ENCODE results near the gene SERPINA5. TPM values are rescaled to one million over a fixed set of nuclear protein-coding genes. Genes with fewer than 3 reads are reported as not detected.

Gene SERPINA5
- total RNA-seq, 1 experiment from 2014 or later, result 0.35 TPM

- ChIA-PET CTCF (interaction anchor here (0.6 to 1.1 kb wide), 2 partner anchors 13 to 65 kb away, joined by 3 read pairs; partner anchors contain the start of gene SERPINA3), POLR2A (interaction anchor here (0.6 to 1.1 kb wide), 4 partner anchors 14 to 167 kb away, joined by 3 read pairs; no protein-coding TSS in a partner anchor)
- no peak for DNase-seq (ENCODE audit: unreplicated experiment)
- Mint-ChIP-seq H3K36me3 (ENCODE audit: insufficient read depth, unreplicated experiment) (peaks cover 18% of the 10 kb centered on the region), H3K27ac (ENCODE audit: low read depth, unreplicated experiment) (no peak overlapping the region), H3K4me1 (ENCODE audit: insufficient read depth, unreplicated experiment) (no peaks in the 10 kb centered on the region), H3K27me3 (ENCODE audit: insufficient read depth, unreplicated experiment) (no peaks in the 10 kb centered on the region), H3K4me3 (ENCODE audit: unreplicated experiment) (no peak overlapping the region), H3K9me3 (ENCODE audit: unreplicated experiment) (peaks cover 10% of the 10 kb centered on the region)
- no peak for TF ChIP-seq CTCF (IDR thresholded peaks at IDR 0.05; ENCODE audit: unreplicated experiment)
- no TSS peak for BruUV-seq (replicated peaks)
- intact Hi-C loops (cut with micrococcal nuclease), result no loop called here
Measured at GRCh38 chr14:94624537-94625352, 43.5 kb downstream of the SERPINA5 start.

GRCh38 chr14:94625353-94625635 lies 44.1 kb downstream of the SERPINA5 start:
- no peak for TF ChIP-seq CTCF (IDR thresholded peaks at IDR 0.05; ENCODE audit: unreplicated experiment)
- peaks cover 16% of the 10 kb centered on the region for H3K36me3 Mint-ChIP-seq (ENCODE audit: insufficient read depth, unreplicated experiment)
- H3K4me3 Mint-ChIP-seq (ENCODE audit: unreplicated experiment), result no peak overlapping the region
- H3K4me1 Mint-ChIP-seq (ENCODE audit: insufficient read depth, unreplicated experiment), result no peaks in the 10 kb centered on the region
- no TSS peak for BruUV-seq (replicated peaks)
- intact Hi-C loops (cut with micrococcal nuclease), result no loop called here
- H3K27ac Mint-ChIP-seq (ENCODE audit: low read depth, unreplicated experiment), result no peak overlapping the region
- ChIA-PET CTCF (no interaction called here), POLR2A (interaction anchor here (0.6 to 1.1 kb wide), 2 partner anchors 14 to 57 kb away, joined by 3 read pairs; no protein-coding TSS in a partner anchor)
- H3K9me3 Mint-ChIP-seq (ENCODE audit: unreplicated experiment), result peaks cover 4% of the 10 kb centered on the region
- DNase-seq (ENCODE audit: unreplicated experiment), result no peak
- H3K27me3 Mint-ChIP-seq (ENCODE audit: insufficient read depth, unreplicated experiment), result no peaks in the 10 kb centered on the region

GRCh38 chr14:94628578-94628977 lies 47.4 kb downstream of the SERPINA5 start:
- ChIA-PET POLR2A (interaction anchor here (0.7 kb wide), 1 partner anchor 10 kb away, joined by 3 read pairs; no protein-coding TSS in a partner anchor), CTCF (interaction anchor here (0.8 kb wide), 1 partner anchor 44 kb away, joined by 4 read pairs; no protein-coding TSS in a partner anchor)
- no peak for TF ChIP-seq CTCF (IDR thresholded peaks at IDR 0.05; ENCODE audit: unreplicated experiment)
- DNase-seq (ENCODE audit: unreplicated experiment), result no peak
- no peak overlapping the region for H3K4me3 Mint-ChIP-seq (ENCODE audit: unreplicated experiment)
- H3K27me3 Mint-ChIP-seq (ENCODE audit: insufficient read depth, unreplicated experiment), result no peaks in the 10 kb centered on the region
- no peak overlapping the region for H3K27ac Mint-ChIP-seq (ENCODE audit: low read depth, unreplicated experiment)
- H3K9me3 Mint-ChIP-seq (ENCODE audit: unreplicated experiment), result no peaks in the 10 kb centered on the region
- intact Hi-C loops (cut with micrococcal nuclease), result no loop called here
- H3K36me3 Mint-ChIP-seq (ENCODE audit: insufficient read depth, unreplicated experiment), result no peaks in the 10 kb centered on the region
- no peaks in the 10 kb centered on the region for H3K4me1 Mint-ChIP-seq (ENCODE audit: insufficient read depth, unreplicated experiment)
- no TSS peak for BruUV-seq (replicated peaks)

GRCh38 chr14:94630396-94630795 lies 49.2 kb downstream of the SERPINA5 start:
- Mint-ChIP-seq H3K4me3 (ENCODE audit: unreplicated experiment) (no peak overlapping the region), H3K27ac (ENCODE audit: low read depth, unreplicated experiment) (no peak overlapping the region), H3K36me3 (ENCODE audit: insufficient read depth, unreplicated experiment) (no peaks in the 10 kb centered on the region), H3K4me1 (ENCODE audit: insufficient read depth, unreplicated experiment) (no peaks in the 10 kb centered on the region), H3K9me3 (ENCODE audit: unreplicated experiment) (no peaks in the 10 kb centered on the region), H3K27me3 (ENCODE audit: insufficient read depth, unreplicated experiment) (no peaks in the 10 kb centered on the region)
- ChIA-PET CTCF (no interaction called here), POLR2A (no interaction called here)
- intact Hi-C loops (cut with micrococcal nuclease), result no loop called here
- no peak for TF ChIP-seq CTCF (IDR thresholded peaks at IDR 0.05; ENCODE audit: unreplicated experiment)
- no peak for DNase-seq (ENCODE audit: unreplicated experiment)
- BruUV-seq (replicated peaks), result no TSS peak
